Activated B cell treated with CpG ODN at 0.5 μM for 24 hours (primary cell): ENCODE results near the gene HAX1. TPM values are rescaled to one million over a fixed set of nuclear protein-coding genes. Genes with fewer than 3 reads are reported as not detected.

Experiments used
- ATAC-seq: fragments of 200-7000 bp; cut with Tn5 transposase; one replicate; pipeline ENCODE4 v1.10.0; 2021; ENCODE audit warnings: low read depth, mild to moderate bottlenecking, moderate library complexity
- CTCF ChIA-PET: fragments of 350-600 bp; sonication (Branson Sonifier 250); formaldehyde crosslinking; loops from one replicate; lab custom pipeline; 2021; ENCODE audit warnings: antibody characterized with exemption; lab: Charles Lee
- POLR2A ChIA-PET: fragments of 350-600 bp; sonication (Branson Sonifier 250); formaldehyde crosslinking; loops from one replicate; lab custom pipeline; 2021; ENCODE audit warnings: antibody characterized with exemption; lab: Charles Lee
- DNase-seq: peaks from one replicate; pipeline ENCODE4 v3.0.0; 2022
- H3K27ac Mint-ChIP-seq: one replicate; pipeline ENCODE4 v1.8.0; 2020; ENCODE audit warnings: mixed read lengths
- H3K27me3 Mint-ChIP-seq: one replicate; pipeline ENCODE4 v1.8.0; 2021; ENCODE audit warnings: mixed read lengths
- H3K36me3 Mint-ChIP-seq: one replicate; pipeline ENCODE4 v1.8.0; 2021; ENCODE audit warnings: low read depth, mixed read lengths
- H3K4me1 Mint-ChIP-seq: one replicate; pipeline ENCODE4 v1.8.0; 2021; ENCODE audit warnings: mixed read lengths
- H3K4me3 Mint-ChIP-seq: one replicate; pipeline ENCODE4 v1.8.0; 2020; ENCODE audit warnings: mild to moderate bottlenecking, mixed read lengths
- H3K9me3 Mint-ChIP-seq: one replicate; pipeline ENCODE4 v1.8.0; 2020; ENCODE audit warnings: mixed read lengths
- CTCF ChIP-seq: fragments of 200-600 bp; IDR thresholded peaks from one replicate; pipeline ENCODE4 v1.8.0; 2022; ENCODE audit warnings: antibody characterized with exemption, mild to moderate bottlenecking
- intact Hi-C: fragments of 100-400 bp; cut with micrococcal nuclease; formaldehyde crosslinking; loops from one replicate; pipeline ENCODE4 v1.15.1; 2024
- total RNA-seq: library from RNA; stranded (reverse); gene quantifications from 2 replicates; pipeline ENCODE4 v1.2.3, GENCODE V29; 2022

HAX1 gene
- total RNA-seq, 1 donor from 2014 or later, result 89.4 TPM

GRCh38 chr1:154323493-154323892, 51.1 kb downstream of the HAX1 start:
- Mint-ChIP-seq H3K4me3 (no peak overlapping the region), H3K36me3 (peaks cover 7% of the 10 kb centered on the region), H3K27me3 (peaks cover 17% of the 10 kb centered on the region), H3K4me1 (peaks cover 32% of the 10 kb centered on the region), H3K9me3 (no peaks in the 10 kb centered on the region), H3K27ac (no peak overlapping the region)
- ChIA-PET POLR2A (no interaction called here), CTCF (interaction anchor here (1.1 to 6.6 kb wide), 3 partner anchors 12 to 124 kb away, joined by 3 to 100 read pairs (median 3); no protein-coding TSS in a partner anchor)
- ATAC-seq, result no peak
- intact Hi-C loops, result no loop called here
- no peak for TF ChIP-seq CTCF
- DNase-seq, result no peak

GRCh38 chr1:154324241-154324640, 51.8 kb downstream of the HAX1 start:
- peak overlapping the region; percentile 95 for H3K4me3 Mint-ChIP-seq
- intact Hi-C loops, result loop anchor here (1.0 to 2.0 kb wide), 5 partner anchors 11 to 235 kb away; partner anchors contain the start of genes HAX1, UBAP2L and UBE2Q1
- POLR2A ChIA-PET, result interaction anchor here (2.8 kb wide), 1 partner anchor 11 kb away, joined by 19 read pairs; no protein-coding TSS in a partner anchor
- CTCF ChIA-PET, result interaction anchor here (1.4 to 6.6 kb wide), 2 partner anchors 11 to 13 kb away, joined by 3 to 100 read pairs; no protein-coding TSS in a partner anchor
- no peak for DNase-seq
- H3K27ac Mint-ChIP-seq, result no peak overlapping the region
- peaks cover 36% of the 10 kb centered on the region for H3K4me1 Mint-ChIP-seq
- peaks cover 17% of the 10 kb centered on the region for H3K27me3 Mint-ChIP-seq
- no peak for ATAC-seq
- TF ChIP-seq CTCF, result no peak
- peaks cover 7% of the 10 kb centered on the region for H3K36me3 Mint-ChIP-seq
- no peaks in the 10 kb centered on the region for H3K9me3 Mint-ChIP-seq

GRCh38 chr1:154324669-154325582, 52.5 kb downstream of the HAX1 start, which contains the start of gene ATP8B2:
TSS of gene ATP8B2 (plus strand) at chr1:154325525. CDS start at chr1:154328142, 2,617 bp downstream.
- intact Hi-C loops, result loop anchor here (1.0 to 5.0 kb wide), 8 partner anchors 10 to 737 kb away; partner anchors contain the start of genes EFNA4, HAX1, IL6R and UBAP2L
- peak within 1 kb of the TSS; percentile 88 for H3K27ac Mint-ChIP-seq
- DNase-seq, result peak; percentile 74
- H3K36me3 Mint-ChIP-seq, result peaks cover 7% of the 10 kb centered on the region
- H3K27me3 Mint-ChIP-seq, result peaks cover 17% of the 10 kb centered on the region
- CTCF ChIA-PET, result interaction anchor here (1.4 to 6.6 kb wide), 2 partner anchors 10 to 13 kb away, joined by 3 to 100 read pairs; no protein-coding TSS in a partner anchor
- H3K9me3 Mint-ChIP-seq, result no peaks in the 10 kb centered on the region
- ATAC-seq, result peak; percentile 67
- TF ChIP-seq CTCF, result peak; percentile 71
- POLR2A ChIA-PET, result interaction anchor here (0.6 to 2.8 kb wide), 7 partner anchors 8 to 597 kb away, joined by 4 to 19 read pairs (median 5); partner anchors contain the start of genes DENND4B, HAX1, INTS3 and RPS27
- peak within 1 kb of the TSS; percentile 95 for H3K4me3 Mint-ChIP-seq
- peaks cover 41% of the 10 kb centered on the region for H3K4me1 Mint-ChIP-seq

Other genes starting within 250 kb of the HAX1 start
- gene NUP210L, start 117.6 kb upstream of the HAX1 start, total RNA-seq, result 0.22 and 0.27 TPM in 2 replicates
- gene TPM3, start 80.5 kb upstream of the HAX1 start, total RNA-seq, result 466 and 509 TPM in 2 replicates
- gene CFAP141, start 66.3 kb upstream of the HAX1 start, total RNA-seq, result not detected in 2 replicates
- 209 and 234 TPM in 2 replicates for gene UBAP2L, start 51.7 kb upstream of the HAX1 start, total RNA-seq
- not detected in 2 replicates for gene AQP10, start 48.5 kb downstream of the HAX1 start, total RNA-seq
- 24.3 and 27.3 TPM in 2 replicates for gene ATP8B2, start 52.9 kb downstream of the HAX1 start, total RNA-seq
- 3.3 and 5.1 TPM in 2 replicates for gene IL6R, start 132.7 kb downstream of the HAX1 start, total RNA-seq
- gene TDRD10, start 229.6 kb downstream of the HAX1 start, total RNA-seq, result not detected in 2 replicates
- gene SHE, start 229.8 kb downstream of the HAX1 start, total RNA-seq, result 0.04 TPM in 1 of 2 replicates, not detected in the other